CD1c-positive myeloid dendritic cell (primary cell): ENCODE measurements around the gene PDE1A.

ENCODE experiments used
- DNase-seq: peaks from one replicate; pipeline ENCODE4 v3.0.0-alpha.2; 2016; ENCODE audit errors: extremely low spot score

PDE1A gene

DNA sequence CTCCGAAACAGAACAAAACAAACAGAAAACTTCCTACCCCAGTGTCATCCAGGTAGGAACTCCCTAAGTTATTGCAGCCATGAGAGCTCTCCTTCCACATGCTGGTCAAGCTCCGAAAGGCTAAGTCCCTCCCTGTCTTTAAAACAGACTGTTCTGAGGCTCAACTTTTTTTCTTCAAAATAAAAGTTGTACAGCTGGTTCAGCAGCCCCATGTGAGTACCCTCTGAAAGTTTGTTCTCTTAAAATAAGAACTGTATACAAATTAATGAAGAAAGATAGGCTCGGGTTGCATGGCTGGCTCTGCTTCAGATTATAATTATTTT, at the start of gene PDE1A:
Gene PDE1A, minus strand, starts transcription at position 119 of the 323 bp plus-strand sequence.
- no peak for DNase-seq

DNA sequence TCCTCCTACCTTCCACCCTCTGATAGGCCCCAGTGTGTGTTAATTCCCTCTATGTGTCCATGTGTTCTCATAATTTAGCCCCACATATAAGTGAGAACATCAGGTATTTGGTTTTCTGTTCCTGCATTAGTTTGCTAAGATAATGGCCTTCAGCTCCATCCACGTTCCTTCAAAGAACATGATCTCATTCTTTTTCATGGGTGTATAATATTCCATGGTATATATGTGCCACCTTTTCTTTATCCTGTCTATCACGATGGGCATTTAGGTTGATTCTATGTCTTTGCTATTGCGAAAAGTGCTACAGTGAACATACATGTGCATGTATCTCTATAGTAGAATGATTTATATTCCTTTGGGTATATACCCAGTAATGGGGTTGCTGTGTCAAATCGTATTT, 46.8 kb upstream of the PDE1A start:
- no peak for DNase-seq

DNA sequence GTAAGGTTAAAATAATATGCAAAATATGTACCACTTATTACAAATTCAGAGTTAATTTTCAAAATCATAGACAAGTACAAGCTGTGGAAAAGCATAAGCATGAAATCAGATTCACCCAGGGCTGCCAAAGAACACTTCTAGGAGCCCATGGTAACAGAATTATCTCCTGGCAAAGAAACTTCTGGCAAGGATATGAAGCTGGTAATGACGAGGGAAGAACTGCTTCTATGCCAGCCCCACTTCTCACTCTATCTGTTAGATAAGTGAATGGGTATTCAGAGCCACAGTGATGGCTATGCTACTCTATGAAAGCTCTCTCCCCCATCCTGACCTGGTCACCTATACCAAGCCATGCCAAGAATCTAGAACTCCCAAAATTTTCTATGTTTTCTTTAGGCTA, 36.9 kb upstream of the PDE1A start:
- no peak for DNase-seq

- DNase-seq, result no peak
These were observed 29.9 kb upstream of the PDE1A start for GRCh38 chr2:182456784-182457183.

- no peak for DNase-seq
These were observed 25.7 kb upstream of the PDE1A start for GRCh38 chr2:182452456-182452990.

- DNase-seq, result no peak
These were observed 21.5 kb upstream of the PDE1A start for GRCh38 chr2:182448371-182448770.

DNA sequence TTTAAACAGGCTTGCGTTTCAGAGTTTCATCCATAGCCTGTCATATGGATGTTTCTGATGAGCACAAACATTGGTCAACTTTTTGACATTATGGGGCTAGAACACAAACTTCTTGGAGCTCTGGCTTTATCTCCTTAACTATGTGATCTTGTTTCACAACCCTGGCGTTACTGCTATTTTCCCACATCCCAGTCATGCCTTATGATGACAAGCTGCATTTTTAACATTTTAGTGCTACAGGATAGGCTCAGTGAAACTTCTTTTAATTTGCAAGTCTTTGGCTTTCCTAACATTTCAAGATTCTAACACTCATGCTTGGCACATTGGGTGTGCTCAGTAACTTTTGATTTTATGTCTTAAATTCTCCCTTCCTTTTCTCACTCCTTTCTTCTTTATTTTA, 21.0 kb upstream of the PDE1A start:
- DNase-seq, result no peak

DNA sequence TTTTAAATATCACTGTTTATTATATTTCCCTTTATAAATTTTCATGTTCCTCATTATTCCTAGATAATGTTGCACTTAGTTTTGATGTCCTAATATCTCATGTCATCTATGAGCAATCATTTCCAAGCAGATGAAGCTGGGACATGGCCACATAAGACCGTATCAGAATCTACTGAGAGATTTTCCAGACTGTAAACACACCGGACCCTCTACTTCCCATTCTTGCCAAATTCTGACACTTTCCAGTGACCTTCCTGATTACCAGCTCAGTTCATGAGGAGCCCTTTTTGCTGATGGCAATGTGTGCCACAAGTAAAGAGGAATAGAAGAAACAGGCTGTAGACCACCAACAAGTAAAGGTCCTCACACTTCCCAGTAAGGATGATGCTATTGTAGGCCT, 20.3 kb upstream of the PDE1A start:
- DNase-seq, result no peak

- DNase-seq, result no peak
These were observed 19.3 kb upstream of the PDE1A start for GRCh38 chr2:182446087-182446486.

DNA sequence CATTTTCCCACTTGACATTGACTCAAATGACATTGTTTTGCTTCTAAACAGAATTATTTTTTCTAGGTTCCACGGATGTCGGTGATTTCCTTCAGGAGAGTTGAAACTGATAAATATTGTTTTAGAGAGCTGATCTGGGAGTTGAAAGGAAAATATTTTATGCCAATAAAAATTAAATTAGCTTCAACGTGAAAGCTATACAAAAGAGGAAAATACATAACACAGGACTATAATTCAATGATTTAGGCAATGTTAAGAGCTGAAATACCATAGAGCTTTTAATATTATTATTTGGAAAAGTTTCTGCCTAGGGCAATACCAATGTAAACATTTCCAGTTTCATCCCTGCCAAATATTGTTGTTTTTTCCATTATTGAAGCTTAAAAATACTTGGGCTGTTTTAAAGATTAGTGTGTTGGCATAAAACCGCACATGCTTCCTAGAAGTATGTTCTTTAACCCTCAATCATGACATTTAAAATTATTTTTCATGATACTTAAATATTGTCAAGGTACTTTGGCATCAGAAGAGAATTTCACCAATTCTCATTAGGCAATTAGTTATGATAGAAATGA, 18.6 kb upstream of the PDE1A start:
- DNase-seq, result no peak

- DNase-seq, result no peak
These were observed 18.0 kb upstream of the PDE1A start for GRCh38 chr2:182444806-182445205.

DNA sequence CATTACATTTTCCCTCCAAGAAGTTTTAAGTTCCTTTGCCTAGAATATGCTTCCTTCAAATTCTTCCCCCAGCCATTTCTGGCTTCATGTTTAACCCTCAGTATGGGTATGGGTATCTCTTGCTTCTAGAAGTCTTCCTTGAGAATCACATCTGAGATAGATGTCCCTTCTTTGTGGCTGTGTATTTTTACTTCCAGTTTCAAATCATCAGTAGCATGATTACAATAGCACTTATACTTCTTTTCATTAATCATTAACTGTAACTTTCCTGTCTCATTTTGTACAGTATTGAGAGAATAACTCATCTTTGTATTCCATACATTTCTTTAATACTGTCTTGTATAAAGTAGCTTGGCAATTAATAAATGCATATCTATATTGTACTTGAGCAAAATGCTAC, 17.3 kb upstream of the PDE1A start:
- DNase-seq, result no peak

DNA sequence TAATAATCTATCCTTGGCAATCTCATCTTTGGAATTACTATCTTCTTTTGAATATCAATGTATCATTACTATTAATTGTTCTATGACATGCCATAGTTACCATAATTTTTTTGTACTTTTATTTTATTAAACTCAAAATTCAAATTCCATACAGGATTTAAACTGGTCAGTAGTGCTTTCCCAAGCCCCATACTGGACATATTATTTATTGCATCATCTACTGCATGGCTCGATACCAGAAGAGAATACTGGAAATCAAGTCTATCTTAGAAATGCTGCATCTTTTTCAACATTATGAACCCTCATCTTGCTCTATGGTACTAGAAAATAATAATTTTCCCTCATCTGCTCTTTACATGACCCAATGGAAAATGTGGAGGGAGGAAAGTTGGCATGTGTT, 9.4 kb upstream of the PDE1A start:
- no peak for DNase-seq

DNA sequence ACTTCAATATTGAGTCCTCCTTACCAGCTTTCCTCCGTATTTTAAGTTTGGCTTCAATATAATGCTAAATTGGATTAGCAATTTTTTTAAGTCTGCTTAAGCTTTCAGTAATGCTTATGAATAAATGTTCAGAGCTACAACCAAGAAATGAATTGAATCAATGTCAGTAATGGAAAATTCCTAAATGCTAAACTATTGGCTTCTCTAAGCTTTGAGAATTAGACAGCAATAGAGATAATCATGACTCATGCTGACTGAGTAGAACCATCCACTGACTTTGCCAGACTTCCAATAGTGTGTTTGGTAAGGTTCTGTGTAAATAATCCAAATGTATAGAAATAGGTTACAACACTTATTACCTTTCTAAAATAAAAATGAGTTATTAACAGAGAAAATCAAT, 8.9 kb upstream of the PDE1A start:
- no peak for DNase-seq

DNA sequence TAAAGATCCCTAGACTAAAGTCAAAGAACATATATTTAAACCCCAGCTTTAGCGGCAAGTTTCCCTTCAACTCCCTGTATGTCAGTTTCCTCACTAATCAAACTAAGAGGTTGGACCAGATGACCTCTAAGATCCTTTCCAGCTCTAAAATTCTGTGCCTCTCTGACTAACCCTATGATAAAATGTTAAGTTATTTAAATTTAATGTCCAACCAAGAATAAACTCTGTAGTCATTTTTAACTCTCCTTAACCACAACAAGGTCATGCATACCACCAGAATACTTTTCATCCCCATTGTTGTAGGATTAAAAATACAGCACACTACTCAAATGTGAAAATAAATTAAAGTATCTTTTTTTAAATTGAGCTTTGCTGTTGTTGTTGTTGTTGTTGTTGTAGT, 5.2 kb upstream of the PDE1A start:
- no peak for DNase-seq

DNA sequence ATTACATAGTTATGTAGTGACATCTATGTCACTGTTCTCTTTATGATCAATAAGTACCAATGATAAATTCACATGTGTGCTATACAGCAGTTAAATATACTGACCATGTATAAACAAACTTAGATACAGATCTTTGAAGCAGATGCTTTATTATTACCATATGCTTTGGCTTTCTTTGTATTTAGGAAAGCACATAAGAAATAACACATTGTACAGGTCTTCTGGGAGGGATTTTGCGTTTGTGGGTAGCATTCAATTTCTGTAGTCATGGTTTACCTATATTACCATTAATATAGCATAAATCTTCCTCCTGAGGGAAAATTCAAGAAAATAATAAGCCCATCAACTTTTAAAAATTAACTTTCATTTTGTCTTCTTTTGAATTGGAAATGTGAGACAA, 1.6 kb upstream of the PDE1A start:
- DNase-seq, result no peak

GRCh38 chr2:182426082-182426917, 536 bp downstream of the PDE1A start:
- no peak for DNase-seq

GRCh38 chr2:182422864-182423263, 4.0 kb downstream of the PDE1A start:
- DNase-seq, result no peak

- DNase-seq, result no peak
These were observed 6.2 kb downstream of the PDE1A start for GRCh38 chr2:182420669-182421068.

- no peak for DNase-seq
These were observed 10.0 kb downstream of the PDE1A start for GRCh38 chr2:182416861-182417260.

DNA sequence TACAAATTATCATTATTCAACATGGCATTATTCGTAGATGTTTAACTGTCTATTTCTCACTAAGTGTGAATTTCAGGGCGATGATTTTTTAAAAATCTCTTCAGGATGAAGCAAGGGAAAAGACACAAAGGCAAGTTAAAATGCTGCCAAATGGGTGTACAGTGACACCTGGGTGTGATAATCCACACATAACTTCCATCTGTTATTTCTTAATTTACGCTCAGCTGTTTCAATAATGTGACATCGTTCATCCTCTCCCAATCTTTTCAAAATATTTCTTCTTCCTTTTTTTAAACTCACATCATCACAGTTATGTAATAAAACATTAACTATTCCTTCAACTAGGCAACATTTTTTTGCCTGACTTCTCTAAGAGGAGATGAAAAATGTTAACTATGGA, 10.6 kb downstream of the PDE1A start:
- no peak for DNase-seq

- no peak for DNase-seq
These were observed 11.1 kb downstream of the PDE1A start for GRCh38 chr2:182415771-182416170.

DNA sequence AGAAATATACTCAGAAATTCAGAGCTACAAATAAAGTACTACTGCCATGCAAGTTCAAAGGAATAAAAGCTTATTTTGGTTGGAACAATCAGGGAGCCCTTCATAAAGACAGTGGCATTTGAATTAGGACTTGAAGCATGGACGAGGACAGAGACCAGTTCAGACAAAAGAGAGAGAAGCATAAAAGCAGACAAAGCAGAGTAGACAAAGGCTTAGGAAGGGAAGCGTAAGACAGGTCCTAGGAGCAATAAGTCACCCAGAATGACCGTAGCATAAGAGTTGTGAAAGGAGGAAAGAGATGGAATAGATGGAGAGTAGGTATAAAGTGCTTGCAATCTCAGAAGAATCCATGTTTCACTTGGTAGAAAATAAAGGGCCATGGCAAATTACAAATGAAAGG, 14.0 kb downstream of the PDE1A start:
- no peak for DNase-seq

DNA sequence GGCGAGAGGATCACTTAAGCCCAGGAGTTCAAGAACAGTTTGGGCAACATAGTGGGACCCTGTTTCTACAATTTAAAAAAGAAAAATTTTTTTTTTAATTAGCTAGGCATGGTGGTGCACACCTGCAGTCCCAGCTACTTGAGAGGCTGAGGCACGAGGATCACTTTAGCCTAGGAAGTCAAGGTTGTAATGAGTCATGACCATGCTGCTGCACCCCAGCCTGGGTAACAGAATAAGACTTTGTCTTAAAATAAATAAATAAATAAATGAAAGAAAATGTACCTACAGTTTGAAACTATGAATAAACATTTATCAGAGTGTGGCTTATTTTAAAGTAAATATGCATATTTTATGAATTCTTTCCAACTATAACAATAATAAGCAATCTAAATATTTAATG, 16.7 kb downstream of the PDE1A start:
- no peak for DNase-seq
